GM21447 (cell line): ENCODE results near the gene MAP3K3.

Experiments
- ATAC-seq: cut with Tn5 transposase; IDR thresholded peaks from one replicate; pipeline ENCODE4 v1.9.1; 2021; ENCODE audit not compliant: unreplicated experiment

MAP3K3 gene

GRCh38 chr17:63621684-63622573 lies at the start of gene MAP3K3:
TSS of gene MAP3K3 (plus strand) at chr17:63622417. CDS start at chr17:63622760, 343 bp downstream.
- ATAC-seq: peak; percentile 88

GRCh38 chr17:63573634-63574033 lies 48.6 kb upstream of the MAP3K3 start:
- no peak for ATAC-seq

DNA sequence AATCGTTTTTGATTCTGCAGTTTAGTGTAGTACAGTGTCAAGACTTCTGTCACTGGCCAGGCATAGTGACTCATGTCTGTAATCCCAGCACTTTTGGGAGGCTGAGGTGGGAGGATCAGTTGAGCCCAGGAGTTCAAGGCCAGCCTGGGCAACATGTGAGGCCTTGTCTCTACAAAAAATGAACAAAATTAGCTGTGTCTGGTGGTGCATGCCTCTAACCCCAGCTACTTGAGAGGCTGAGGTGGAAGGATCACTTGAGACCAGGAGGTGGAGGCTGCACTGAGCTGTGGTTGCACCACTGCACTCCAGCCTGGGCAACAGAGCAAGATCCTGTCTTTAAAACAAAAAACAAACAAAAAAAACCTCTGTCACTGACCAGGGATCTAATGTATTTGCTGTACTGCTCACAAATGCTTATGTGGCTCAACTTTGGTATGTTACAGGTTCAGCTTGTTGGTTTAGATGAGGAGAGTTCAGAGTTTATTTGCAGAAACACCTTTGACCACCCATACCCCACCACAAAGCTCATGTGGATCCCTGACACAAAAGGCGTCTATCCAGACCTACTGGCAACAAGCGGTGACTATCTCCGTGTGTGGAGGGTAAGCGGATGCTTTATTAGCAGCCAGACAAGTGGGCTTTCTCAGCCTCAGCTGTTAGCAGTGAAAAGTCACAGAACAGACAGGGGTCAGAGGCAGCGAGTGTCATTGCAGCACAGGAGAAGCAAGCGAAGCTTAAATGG lies 44.0 kb upstream of the MAP3K3 start:
- ATAC-seq: no peak

DNA sequence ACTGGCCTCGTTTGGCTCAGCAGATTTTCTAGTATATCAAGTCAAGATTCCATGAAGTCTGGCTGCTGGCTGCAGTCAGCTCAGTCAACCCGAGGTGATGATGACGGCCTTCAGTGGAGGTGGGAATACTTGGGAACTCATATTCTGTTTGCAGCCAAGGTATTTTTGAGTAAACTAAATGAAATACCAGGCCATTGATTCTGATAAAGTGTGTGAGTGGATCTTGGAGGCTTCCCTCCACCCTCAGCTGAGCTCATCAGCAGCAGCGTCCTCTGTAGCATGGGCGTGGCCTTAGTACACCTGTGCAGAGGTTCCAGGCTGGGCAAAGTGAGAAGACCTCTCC lies 43.5 kb upstream of the MAP3K3 start:
- ATAC-seq: no peak

GRCh38 chr17:63579633-63580032 lies 42.6 kb upstream of the MAP3K3 start:
- no peak for ATAC-seq

DNA sequence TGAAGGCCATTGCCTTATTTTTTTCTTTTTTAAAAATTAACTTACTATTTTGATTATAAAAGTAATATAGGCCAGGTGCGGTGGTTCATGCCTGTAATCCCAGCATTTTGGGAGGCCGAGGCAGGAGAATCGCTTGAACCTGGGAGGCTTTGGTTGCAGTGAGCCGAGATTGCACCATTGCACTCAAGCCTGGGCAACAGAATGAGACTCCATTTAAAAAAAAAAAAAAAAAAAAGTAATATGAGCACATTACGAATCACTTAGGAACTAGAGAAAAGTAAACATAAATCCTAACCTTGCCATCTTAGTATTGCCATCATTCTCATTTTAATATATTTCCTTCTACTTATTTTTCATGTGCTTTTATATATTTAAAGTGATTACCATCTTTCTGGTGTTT lies 34.4 kb upstream of the MAP3K3 start:
- ATAC-seq: no peak

DNA sequence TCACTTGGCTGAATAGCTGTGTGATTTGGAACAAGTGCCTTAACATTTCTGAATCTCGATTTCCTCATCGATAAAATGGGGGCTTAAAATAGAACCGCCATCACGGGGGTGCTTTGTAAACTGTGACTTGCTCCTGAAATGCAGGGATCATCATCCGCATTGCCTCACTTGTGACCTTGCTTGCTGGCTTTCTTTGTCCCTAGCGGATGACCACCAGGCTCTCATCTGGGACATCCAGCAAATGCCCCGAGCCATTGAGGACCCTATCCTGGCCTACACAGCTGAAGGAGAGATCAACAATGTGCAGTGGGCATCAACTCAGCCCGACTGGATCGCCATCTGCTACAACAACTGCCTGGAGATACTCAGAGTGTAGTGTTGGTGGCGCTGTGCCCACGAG lies 33.4 kb upstream of the MAP3K3 start:
- ATAC-seq: no peak

DNA sequence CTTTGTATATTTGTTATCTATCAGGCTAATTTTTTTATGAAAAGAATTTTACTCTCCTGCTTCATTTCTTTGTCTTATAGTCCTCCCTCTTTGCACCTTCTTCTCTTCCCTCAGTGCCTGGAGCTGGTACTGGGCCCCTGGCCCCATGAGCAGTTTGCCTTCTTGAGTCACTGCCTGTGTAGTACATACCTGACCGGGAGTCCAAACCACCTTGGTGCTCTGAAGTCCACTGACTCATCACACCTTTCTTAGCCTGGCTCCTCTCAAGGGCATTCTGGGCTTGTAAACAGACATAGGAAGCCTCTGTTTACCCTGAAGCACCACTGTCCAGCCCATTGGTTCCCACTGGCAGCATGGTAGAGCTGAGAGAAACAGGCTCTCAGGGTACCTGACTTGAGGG lies 32.6 kb upstream of the MAP3K3 start:
- ATAC-seq: no peak

GRCh38 chr17:63592797-63593196 lies 29.4 kb upstream of the MAP3K3 start:
- no peak for ATAC-seq

GRCh38 chr17:63595132-63595531 lies 27.1 kb upstream of the MAP3K3 start:
- ATAC-seq: no peak

GRCh38 chr17:63596856-63597586 lies 25.2 kb upstream of the MAP3K3 start:
- no peak for ATAC-seq

GRCh38 chr17:63598281-63598680 lies 23.9 kb upstream of the MAP3K3 start:
- no peak for ATAC-seq

DNA sequence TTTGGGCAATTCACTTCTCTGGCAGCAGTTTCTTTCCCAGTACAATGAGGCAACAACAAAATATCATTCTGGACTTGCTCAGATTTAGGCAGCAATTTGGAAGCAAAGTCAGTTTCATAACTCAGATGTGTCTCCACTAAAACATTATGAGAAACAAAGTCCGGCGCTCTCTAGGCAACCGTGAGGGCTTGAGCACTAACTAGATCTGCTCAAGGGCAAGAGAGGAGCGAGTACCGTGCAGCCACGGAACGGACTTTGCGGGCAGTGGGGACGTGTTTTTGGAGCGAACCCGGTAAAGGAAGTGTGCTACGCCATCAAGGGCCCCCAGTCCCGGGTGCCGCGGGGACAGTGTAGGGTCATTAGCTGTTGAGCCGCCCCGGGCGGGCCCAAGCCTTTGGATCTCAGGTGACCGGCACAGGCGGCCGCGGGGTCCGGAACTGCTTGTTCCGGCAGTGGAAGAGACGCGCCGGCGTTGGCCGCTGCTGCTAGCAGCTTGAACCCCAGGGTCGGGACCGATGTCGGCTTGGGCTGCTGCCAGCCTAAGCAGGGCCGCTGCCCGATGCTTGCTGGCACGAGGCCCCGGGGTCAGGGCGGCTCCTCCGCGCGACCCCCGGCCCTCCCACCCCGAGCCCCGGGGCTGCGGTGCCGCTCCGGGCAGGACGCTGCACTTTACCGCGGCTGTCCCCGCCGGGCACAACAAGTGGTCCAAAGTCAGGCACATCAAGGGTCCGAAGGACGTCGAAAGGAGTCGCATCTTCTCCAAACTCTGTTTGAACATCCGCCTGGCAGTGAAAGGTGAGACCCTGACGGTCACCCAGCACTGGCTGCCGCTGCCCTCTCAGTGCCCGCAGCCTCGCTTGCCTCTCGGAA lies 21.4 kb upstream of the MAP3K3 start, which contains the start of gene TACO1:
TACO1 (plus strand) TSS at position 327 of the 870 bp plus-strand sequence; CDS start at position 516, 189 bp downstream.
- ATAC-seq: peak; percentile 89

- no peak for ATAC-seq
Measured at GRCh38 chr17:63601439-63602371, 20.5 kb upstream of the MAP3K3 start.

- ATAC-seq: no peak
Measured at GRCh38 chr17:63609816-63610573, 12.2 kb upstream of the MAP3K3 start.

DNA sequence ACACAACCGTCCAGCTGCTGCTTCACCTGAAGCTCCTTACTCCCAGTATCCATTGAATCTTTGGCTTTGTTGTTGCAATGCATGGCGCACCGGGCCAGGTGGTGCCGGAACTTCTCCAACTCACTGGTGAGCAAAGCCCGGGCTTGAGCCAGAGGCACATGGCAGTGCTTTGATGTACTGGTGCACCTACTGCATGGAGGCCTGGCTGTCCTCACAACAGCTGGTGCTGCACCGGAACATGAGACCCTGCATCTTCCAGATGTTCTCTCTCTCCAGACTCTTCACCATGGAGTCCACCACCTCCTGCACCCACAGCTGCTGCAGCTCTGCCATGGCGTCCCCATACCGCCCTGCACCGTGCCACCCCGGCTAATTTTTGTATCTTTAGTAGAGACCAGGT lies 11.4 kb upstream of the MAP3K3 start:
- ATAC-seq: no peak

DNA sequence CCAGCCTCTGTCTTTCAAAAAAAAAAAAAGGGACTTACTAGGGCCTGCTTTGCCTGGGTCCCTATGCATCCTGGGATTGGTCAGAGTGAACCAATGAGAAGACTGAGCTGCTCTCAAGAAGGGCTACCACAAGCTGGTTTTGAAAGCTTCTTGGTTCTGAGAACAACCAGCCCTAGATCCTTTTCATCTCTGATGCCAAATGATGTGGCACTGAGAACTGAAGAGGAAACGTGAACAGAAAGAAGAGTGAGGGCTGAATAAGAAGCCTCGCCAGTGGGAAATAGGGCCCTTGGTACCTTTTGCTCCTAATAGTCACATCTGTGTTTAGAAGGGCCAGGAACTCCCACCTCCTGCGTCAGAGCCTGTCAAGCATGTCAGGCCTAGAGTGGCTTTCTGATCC lies 10.9 kb upstream of the MAP3K3 start:
- no peak for ATAC-seq

- ATAC-seq: no peak
Measured at GRCh38 chr17:63613663-63614062, 8.6 kb upstream of the MAP3K3 start.

GRCh38 chr17:63621229-63621683 lies 961 bp upstream of the MAP3K3 start:
- no peak for ATAC-seq
